ENCODE results near the gene RBP3. TPM values are rescaled to one million over a fixed set of nuclear protein-coding genes. Genes with fewer than 3 reads are reported as not detected.

Gene RBP3
- total RNA-seq, 1 experiment from 2014 or later: not detected

GRCh38 chr10:47311193-47311931, 36.8 kb upstream of the RBP3 start (continued):
- TF ChIP-seq CTCF (IDR thresholded peaks at IDR 0.05 in 2 of 3, conservative IDR thresholded peaks at IDR 0.05 in 1 of 3; ENCODE audit: borderline replicate concordance in 1 of 3, insufficient read depth in 1 of 3, low read depth in 2 of 3, low read length in 2 of 3): no peak
- TF ChIP-seq TCF7L2 (IDR thresholded peaks at IDR 0.05; ENCODE audit: borderline replicate concordance, extremely low read depth, insufficient read depth, insufficient read length): no peak
- no peak for TF ChIP-seq CBX3 (IDR thresholded peaks at IDR 0.05; ENCODE audit: low read depth)
- no peak for TF ChIP-seq ZBTB33 (IDR thresholded peaks at IDR 0.05; ENCODE audit: extremely low read depth, insufficient replicate concordance, low read length)

GRCh38 chr10:47311932-47312662, 36.1 kb upstream of the RBP3 start:
- Histone ChIP-seq H4K20me1 (ENCODE audit: insufficient read depth) (no peaks in the 10 kb centered on the region), H3K4me1 (ENCODE audit: control insufficient read depth in 1 of 2, insufficient read depth in 2 of 2, low read length in 2 of 2) (no peaks in the 10 kb centered on the region; a peak in 1 of 4 replicates), H3K36me3 (ENCODE audit: control insufficient read depth in 1 of 2, insufficient read depth in 2 of 2, low read length in 2 of 2) (no peaks in the 10 kb centered on the region), H3K27me3 (ENCODE audit: insufficient read depth, low read length) (peaks cover 6% of the 10 kb centered on the region; the same call in 1 of the 2 replicates), H2AFZ (ENCODE audit: low read depth, low read length, poor library complexity, severe bottlenecking) (peak overlapping the region; percentile 11), H3K9me3 (ENCODE audit: control insufficient read depth in 1 of 2, insufficient read depth in 1 of 2, low read depth in 1 of 2, low read length in 2 of 2) (no peaks in the 10 kb centered on the region), H3K27ac (ENCODE audit: low read depth, low read length) (no peak overlapping the region), H3K4me2 (ENCODE audit: low read length) (no peak overlapping the region), H3K9me2 (ENCODE audit: insufficient read depth) (no peaks in the 10 kb centered on the region), H3K79me2 (ENCODE audit: insufficient read depth, low read length) (no peaks in the 10 kb centered on the region), H3K4me3 (replicated peaks in 1 of 2; ENCODE audit: low read depth in 1 of 2, low read length in 2 of 2) (no peak overlapping the region), H3K9ac (ENCODE audit: low read length) (no peak overlapping the region)
- ChIA-PET POLR2A (interaction anchor here (1.0 kb wide), 1 partner anchor 264 kb away, joined by 3 read pairs; no protein-coding TSS in a partner anchor), RAD21 (ENCODE audit: low non-redundant PET in 1 of 2, low total read pairs in 2 of 2, uncharacterized antibody in 2 of 2, unreplicated experiment in 2 of 2) (interaction anchor here (1.0 to 3.0 kb wide), 5 partner anchors 264 to 288 kb away, joined by 3 to 22 read pairs (median 5); no protein-coding TSS in a partner anchor), CTCF (interaction anchor here (0.6 to 4.5 kb wide), 8 partner anchors 29 to 319 kb away, joined by 3 to 51 read pairs (median 4); no protein-coding TSS in a partner anchor)
- peak; percentile 91 for ATAC-seq
- DNase-seq (ENCODE audit: low read depth, low spot score): peak; percentile 31
- intact Hi-C loops (cut with micrococcal nuclease): loop anchor here (1.0 to 2.0 kb wide), 2 partner anchors 265 to 288 kb away; no protein-coding TSS in a partner anchor
- no TSS peak for BruUV-seq (replicated peaks)
- no peak for TF ChIP-seq MAX (IDR thresholded peaks at IDR 0.05)
- no peak for TF ChIP-seq ZBTB33 (IDR thresholded peaks at IDR 0.05; ENCODE audit: extremely low read depth, insufficient replicate concordance, low read length)
- TF ChIP-seq CTCF (IDR thresholded peaks at IDR 0.05 in 2 of 3, conservative IDR thresholded peaks at IDR 0.05 in 1 of 3; ENCODE audit: borderline replicate concordance in 1 of 3, insufficient read depth in 1 of 3, low read depth in 2 of 3, low read length in 2 of 3): peak; percentile 63 to 76 (median 66)
- peak; percentile 86 for TF ChIP-seq RAD21 (IDR thresholded peaks at IDR 0.05; ENCODE audit: low read depth)
- no peak for TF ChIP-seq JUND (IDR thresholded peaks at IDR 0.05)
- TF ChIP-seq EZH2phosphoT487 (IDR thresholded peaks at IDR 0.05; ENCODE audit: borderline replicate concordance): no peak
- TF ChIP-seq CBX3 (IDR thresholded peaks at IDR 0.05; ENCODE audit: low read depth): no peak
